GM12872 (cell line): Measurements from ENCODE around the gene SLCO3A1.

Source experiments
- TF ChIP-seq, protein P1 (sequence below): IDR thresholded peaks from 3 replicates; pipeline ENCODE4 v1.5.1; 2011; ENCODE audit warnings: low read depth, mild to moderate bottlenecking, low read length, moderate library complexity; ENCODE audit not compliant: insufficient read depth

The SLCO3A1 gene

DNA sequence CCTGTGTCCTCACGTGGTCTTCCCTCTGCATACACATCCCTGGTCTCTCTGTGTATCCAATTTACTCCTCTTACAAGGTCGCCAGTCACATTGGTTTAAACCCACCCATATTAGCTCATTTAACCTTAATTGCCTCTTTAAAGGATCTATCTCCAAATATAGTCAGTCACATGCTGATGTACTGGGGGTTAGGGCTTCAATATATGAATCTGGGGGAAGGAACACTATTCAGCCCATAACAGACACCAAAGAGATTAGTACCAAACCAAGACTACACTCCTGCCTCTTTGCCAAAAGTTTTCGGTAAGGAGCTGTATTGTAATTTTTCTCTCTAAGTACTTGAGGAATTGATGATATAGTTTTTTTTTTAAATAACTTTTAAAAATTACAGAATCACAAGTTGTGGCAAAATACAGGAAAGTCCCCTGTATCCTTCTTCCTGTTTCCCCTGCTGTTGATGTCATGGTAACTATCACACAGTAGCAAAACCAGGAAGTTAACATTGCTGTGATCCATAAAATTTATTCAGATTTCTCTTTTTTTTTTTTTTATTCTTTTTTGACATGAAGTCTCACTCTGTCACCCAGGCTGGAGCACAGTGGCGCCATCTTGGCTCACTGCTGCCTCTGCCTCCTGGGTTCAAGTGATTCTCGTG is 67.8 kb downstream of the SLCO3A1 start:
- TF ChIP-seq, protein P1, sequence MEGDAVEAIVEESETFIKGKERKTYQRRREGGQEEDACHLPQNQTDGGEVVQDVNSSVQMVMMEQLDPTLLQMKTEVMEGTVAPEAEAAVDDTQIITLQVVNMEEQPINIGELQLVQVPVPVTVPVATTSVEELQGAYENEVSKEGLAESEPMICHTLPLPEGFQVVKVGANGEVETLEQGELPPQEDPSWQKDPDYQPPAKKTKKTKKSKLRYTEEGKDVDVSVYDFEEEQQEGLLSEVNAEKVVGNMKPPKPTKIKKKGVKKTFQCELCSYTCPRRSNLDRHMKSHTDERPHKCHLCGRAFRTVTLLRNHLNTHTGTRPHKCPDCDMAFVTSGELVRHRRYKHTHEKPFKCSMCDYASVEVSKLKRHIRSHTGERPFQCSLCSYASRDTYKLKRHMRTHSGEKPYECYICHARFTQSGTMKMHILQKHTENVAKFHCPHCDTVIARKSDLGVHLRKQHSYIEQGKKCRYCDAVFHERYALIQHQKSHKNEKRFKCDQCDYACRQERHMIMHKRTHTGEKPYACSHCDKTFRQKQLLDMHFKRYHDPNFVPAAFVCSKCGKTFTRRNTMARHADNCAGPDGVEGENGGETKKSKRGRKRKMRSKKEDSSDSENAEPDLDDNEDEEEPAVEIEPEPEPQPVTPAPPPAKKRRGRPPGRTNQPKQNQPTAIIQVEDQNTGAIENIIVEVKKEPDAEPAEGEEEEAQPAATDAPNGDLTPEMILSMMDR: no peak

DNA sequence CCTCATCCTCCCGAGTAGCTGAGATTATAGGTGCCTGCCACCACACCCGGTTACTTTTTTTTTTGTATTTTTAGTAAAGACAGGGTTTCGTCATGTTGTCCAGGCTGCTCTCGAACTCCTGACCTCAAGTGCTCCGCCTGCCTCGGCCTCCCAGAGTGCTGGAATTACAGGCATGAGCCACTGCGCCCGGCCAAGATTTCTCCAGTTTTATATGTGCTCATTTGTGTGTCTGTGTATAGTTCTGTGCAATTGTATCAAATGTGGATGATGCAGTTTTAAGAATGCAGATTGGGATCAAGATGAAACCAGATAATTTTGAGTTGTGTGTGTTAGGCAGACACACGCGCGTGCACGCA is 68.3 kb downstream of the SLCO3A1 start:
- TF ChIP-seq, protein P1: no peak

DNA sequence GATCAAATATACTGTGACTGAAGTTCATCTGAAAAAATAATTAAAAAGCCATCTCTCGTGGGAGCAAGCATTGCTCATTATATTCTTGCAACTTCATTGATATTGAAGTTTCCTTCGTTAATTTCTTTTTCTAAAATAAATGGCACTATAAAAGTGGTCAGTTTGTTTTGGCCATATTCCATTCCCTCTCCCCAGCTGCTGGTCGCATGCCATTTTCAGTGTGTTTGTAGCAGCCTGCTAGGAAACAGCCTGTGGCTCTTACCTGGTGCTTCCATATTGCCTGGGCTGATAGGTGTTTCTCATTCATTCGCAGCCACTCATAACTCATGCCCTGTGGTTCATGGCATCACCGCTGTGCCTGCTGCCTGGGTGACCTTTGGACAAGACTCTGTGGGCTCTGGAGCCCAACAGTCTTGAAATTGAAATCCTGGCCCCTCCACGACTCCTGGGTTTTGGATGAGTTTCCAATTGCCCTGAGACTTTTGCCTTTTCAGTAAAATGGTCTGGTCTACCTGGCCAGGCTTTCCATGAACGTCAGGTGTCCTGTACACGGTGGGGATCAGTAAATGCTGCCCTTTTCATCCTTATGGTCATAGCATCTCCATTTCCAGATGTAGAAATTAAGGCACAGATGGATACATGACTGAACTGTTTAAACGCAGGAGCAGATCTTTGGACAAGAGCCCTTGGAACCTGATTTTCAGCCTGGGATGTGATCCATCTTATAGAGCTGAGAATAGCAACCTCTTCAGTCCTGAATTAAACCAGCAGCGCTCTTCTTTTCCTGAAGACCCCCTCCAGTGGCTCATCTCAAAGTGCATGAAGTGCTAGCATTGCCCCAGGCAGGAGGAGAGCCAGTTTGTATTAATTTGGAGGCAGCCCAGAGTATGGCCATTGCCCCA is 69.4 kb downstream of the SLCO3A1 start:
- TF ChIP-seq, protein P1: no peak

DNA sequence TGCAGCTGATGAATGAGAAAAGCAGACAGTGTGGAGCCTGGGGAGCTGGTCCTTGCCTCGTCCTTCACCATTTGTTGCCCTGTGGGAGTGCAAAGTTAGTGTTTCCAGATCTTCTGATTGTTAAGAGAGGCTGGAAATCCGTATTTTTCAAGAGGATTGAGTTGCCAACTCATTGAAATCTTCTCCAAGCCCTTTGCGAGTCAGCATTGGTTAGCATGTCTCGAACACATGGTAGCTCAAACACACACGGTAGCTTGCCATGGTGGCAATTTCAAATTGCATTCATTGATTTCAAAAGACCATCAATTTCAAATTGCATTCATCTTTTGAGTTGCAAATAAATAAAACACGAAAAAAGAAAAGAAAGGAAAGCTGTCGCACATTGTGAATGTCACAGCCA is 70.7 kb downstream of the SLCO3A1 start:
- TF ChIP-seq, protein P1: no peak

DNA sequence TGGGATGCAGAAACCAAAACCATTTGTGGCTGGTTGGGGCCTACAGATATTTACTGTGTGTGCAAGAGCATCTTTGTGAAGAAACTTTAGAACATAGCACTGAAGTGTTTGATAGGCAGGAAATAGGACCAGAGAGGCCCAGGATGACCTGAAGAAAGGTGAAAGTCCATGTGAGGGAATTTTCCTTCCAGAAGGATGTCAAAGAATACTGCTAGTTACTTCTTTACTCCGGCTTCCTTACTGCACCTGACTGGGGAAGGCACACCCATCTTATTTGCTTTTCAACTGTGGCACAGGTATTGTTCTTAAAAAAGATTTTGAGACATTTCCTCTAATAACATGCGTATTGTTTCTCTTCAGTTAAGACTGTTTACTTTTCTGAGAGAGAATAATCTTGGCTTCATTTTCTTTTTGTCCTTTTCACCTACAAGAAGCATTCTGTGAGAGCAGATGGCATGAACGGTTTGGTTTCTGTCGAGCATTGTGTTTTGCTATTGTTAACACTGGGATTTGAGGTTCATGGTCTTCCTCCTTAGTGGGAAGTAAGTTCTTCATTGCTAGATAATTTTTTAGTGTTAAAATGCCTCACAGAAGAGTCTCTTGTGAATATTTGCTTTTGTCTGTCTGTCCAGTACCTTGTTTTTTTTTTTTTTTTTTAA is 71.5 kb downstream of the SLCO3A1 start:
- TF ChIP-seq, protein P1: no peak

DNA sequence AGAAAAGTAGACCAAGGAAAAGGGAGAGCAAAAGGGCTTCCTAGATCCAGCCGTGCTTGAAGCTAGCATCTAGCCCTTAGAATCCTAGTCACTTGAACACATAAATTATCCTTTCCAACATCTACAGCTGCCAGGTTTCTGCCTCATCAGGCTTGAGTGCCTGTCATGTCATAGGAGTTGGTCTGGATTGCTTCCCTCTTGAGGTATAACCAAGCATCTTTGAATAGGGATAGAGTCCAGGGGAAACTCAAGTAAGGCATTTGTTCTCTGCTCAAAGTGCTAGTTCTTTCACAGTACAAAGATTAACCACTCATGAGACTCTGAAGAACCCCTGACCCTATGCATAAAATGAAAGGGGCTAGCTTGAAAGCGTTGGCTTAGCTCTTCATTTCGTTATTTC is 72.3 kb downstream of the SLCO3A1 start:
- TF ChIP-seq, protein P1: no peak

DNA sequence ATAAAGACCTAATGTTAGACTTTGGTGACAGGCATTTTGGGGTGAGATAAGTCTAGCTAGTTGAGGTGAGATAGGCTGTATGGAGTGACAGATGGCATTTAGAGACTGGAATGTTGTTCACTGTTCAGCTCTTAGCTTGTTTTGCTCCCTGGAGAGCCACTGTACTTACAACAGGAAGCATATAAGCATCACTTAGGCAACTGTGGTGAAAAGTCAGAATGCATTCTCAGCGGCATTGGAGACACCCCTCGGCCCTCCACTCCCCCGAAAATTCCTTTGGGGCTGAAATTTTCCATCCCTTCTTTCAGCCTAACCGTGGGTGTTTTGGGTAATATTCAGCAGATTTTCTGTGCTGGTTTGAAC is 73.4 kb downstream of the SLCO3A1 start:
- TF ChIP-seq, protein P1: no peak
